GM23338 (cell line): ENCODE results near the gene LNX2.

ENCODE experiments used
- CREB1 ChIP-seq: fragments of 250-450 bp; sonication (Bioruptor Pico); IDR thresholded peaks from 2 replicates; pipeline ENCODE4 v1.5.0; 2020; ENCODE audit warnings: low read depth, mild to moderate bottlenecking, moderate library complexity
- CTCF ChIP-seq, 2 experiments: fragments of 200-600 bp in 1 of 2; sonication (generic) in 1 of 2; conservative IDR thresholded peaks; 2 replicates each; pipeline versions ENCODE4 v1.5.1 to v1.6.1; 2016 to 2017; ENCODE audit warnings: antibody characterized with exemption in 2 of 2, low read depth in 2 of 2, mild to moderate bottlenecking in 2 of 2, moderate library complexity in 1 of 2
- EZH2 ChIP-seq: fragments of 200-600 bp; sonication (generic); IDR thresholded peaks from one replicate; pipeline ENCODE4 v1.8.0; 2017; ENCODE audit warnings: antibody characterized with exemption, mild to moderate bottlenecking, low read depth; ENCODE audit not compliant: unreplicated experiment
- NANOG ChIP-seq: IDR thresholded peaks from 2 replicates; pipeline ENCODE4 v1.6.1; 2016; ENCODE audit warnings: antibody characterized with exemption, borderline replicate concordance
- POLR2AphosphoS5 ChIP-seq: IDR thresholded peaks from 2 replicates; pipeline ENCODE4 v1.6.1; 2016; ENCODE audit warnings: antibody characterized with exemption, low read depth
- REST ChIP-seq: IDR thresholded peaks from one replicate; pipeline ENCODE4 v1.6.1; 2018; ENCODE audit warnings: antibody characterized with exemption; ENCODE audit not compliant: unreplicated experiment
- STAT1 ChIP-seq: IDR thresholded peaks from one replicate; pipeline ENCODE4 v1.6.1; 2016; ENCODE audit warnings: antibody characterized with exemption; ENCODE audit not compliant: unreplicated experiment

- TF ChIP-seq STAT1 (no peak), EZH2 (no peak), CREB1 (CRISPR knock-in tag) (no peak), CTCF (conservative IDR thresholded peaks at IDR 0.05; ENCODE audit: low read depth in 2 of 2) (no peak), REST (no peak), POLR2AphosphoS5 (no peak), NANOG (no peak)
Observed at GRCh38 chr13:27504868-27505194, 115.5 kb downstream of the LNX2 start.
